ENCODE results near the gene CPXM1. TPM values are rescaled to one million over a fixed set of nuclear protein-coding genes. Genes with fewer than 3 reads are reported as not detected.

The CPXM1 gene
- total and polyA plus RNA-seq, 2 experiments from 2014 or later = 0.08 TPM; not detected in 1

DNA sequence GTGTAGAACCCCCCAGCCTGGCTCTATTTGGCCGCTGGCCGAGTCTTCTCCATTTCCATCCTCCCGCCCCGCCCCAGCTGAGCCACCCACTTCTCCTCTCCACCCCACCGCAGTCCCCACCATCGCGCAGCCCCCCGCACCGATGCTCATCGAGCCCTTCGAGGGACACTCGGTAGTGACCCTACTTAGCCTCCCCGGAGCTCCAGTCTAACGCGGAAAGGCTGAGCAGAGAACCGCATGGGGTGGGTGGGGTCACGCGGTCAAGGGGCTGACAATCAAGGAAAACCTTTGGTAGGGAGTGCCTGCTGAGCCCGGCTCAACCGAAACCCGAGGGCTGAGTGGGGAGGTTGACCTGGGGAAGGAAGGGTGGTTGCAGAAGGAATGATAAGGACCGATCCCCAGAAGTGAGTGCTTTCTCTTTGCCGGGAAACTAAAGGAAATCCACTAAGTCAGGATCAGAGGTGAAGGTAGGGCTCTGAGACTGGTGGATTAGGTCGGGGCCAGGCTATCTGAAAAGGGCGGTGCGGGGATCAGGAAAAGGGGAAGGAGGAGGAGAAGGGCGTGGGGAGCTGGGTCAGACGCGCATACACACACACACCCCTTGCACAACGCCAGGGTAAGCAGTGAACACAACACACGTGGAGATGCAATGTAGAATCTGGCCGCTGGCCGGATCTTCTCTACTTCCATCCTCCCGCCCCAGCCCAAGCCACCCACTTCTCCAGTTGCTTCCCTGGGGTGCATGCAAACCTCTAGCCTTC, 49.8 kb downstream of the CPXM1 start:
- peaks cover 57% of the 10 kb centered on the region for H3K27me3 ChIP-seq (replicated peaks; ENCODE audit: insufficient read depth)
- no peak; the same call in 1 of the 2 replicates for TF ChIP-seq EZH2phosphoT487 (IDR thresholded peaks at IDR 0.05; ENCODE audit: insufficient read depth, low read depth)
- peak; percentile 77 for TF ChIP-seq EZH2 (IDR thresholded peaks at IDR 0.05; ENCODE audit: insufficient read depth, poor library complexity, severe bottlenecking)
- peak; percentile 76 for DNase-seq
- no peak overlapping the region for H3K9ac ChIP-seq
- no peaks in the 10 kb centered on the region for H3K79me2 ChIP-seq (ENCODE audit: insufficient read depth)
- H2AFZ ChIP-seq = peak overlapping the region; percentile 48
- WGBS, 2 experiments (ENCODE audit: low coverage in 1 of 2, low lambda C conversion rate in 2 of 2, missing lambda C conversion rate in 2 of 2) = 3 to 6% methylated on average over 29 to 34 of the region's 34 CpGs
- no peak overlapping the region for H3K27ac ChIP-seq
- no peaks in the 10 kb centered on the region for H3F3A ChIP-seq (ENCODE audit: insufficient read depth)
- H3K9me2 ChIP-seq (ENCODE audit: insufficient read depth) = no peaks in the 10 kb centered on the region
- in situ Hi-C loops (cut with MboI) = loop anchor here (10.0 kb wide), 1 partner anchor 104 kb away; no protein-coding TSS in a partner anchor
- H3K4me1 ChIP-seq (ENCODE audit: insufficient read depth) = peaks cover 7% of the 10 kb centered on the region
- peak overlapping the region; percentile 69 for H3K4me2 ChIP-seq (ENCODE audit: unreplicated experiment)
- no peaks in the 10 kb centered on the region for H3K36me3 ChIP-seq (ENCODE audit: low read depth)
- H3K4me3 ChIP-seq = peak overlapping the region; percentile 51
- no peaks in the 10 kb centered on the region for H3K9me3 ChIP-seq (ENCODE audit: low read depth)
- H4K20me1 ChIP-seq (ENCODE audit: insufficient read depth) = no peaks in the 10 kb centered on the region

GRCh38 chr20:2749951-2750490, 50.4 kb downstream of the CPXM1 start:
- Histone ChIP-seq H3K27me3 (replicated peaks; ENCODE audit: insufficient read depth) (peaks cover 52% of the 10 kb centered on the region), H3K36me3 (ENCODE audit: low read depth) (no peaks in the 10 kb centered on the region), H3K9me3 (ENCODE audit: low read depth) (no peaks in the 10 kb centered on the region), H4K20me1 (ENCODE audit: insufficient read depth) (no peaks in the 10 kb centered on the region), H3K4me2 (ENCODE audit: unreplicated experiment) (no peak overlapping the region), H2AFZ (no peak overlapping the region), H3K27ac (no peak overlapping the region), H3K4me3 (no peak overlapping the region), H3K4me1 (ENCODE audit: insufficient read depth) (peaks cover 7% of the 10 kb centered on the region), H3K9ac (no peak overlapping the region), H3F3A (ENCODE audit: insufficient read depth) (no peaks in the 10 kb centered on the region), H3K9me2 (ENCODE audit: insufficient read depth) (no peaks in the 10 kb centered on the region), H3K79me2 (ENCODE audit: insufficient read depth) (no peaks in the 10 kb centered on the region)
- in situ Hi-C loops (cut with MboI) = loop anchor here (10.0 kb wide), 1 partner anchor 105 kb away; no protein-coding TSS in a partner anchor
- DNase-seq = no peak
- WGBS, 2 experiments (ENCODE audit: low coverage in 1 of 2, low lambda C conversion rate in 2 of 2, missing lambda C conversion rate in 2 of 2) = 23 to 35% methylated on average over 16 to 29 of the region's 30 CpGs
- TF ChIP-seq EZH2 (IDR thresholded peaks at IDR 0.05; ENCODE audit: insufficient read depth, poor library complexity, severe bottlenecking) (no peak), EZH2phosphoT487 (IDR thresholded peaks at IDR 0.05; ENCODE audit: insufficient read depth, low read depth) (no peak)

- H4K20me1 ChIP-seq (ENCODE audit: insufficient read depth) = no peaks in the 10 kb centered on the region
- H3K79me2 ChIP-seq (ENCODE audit: insufficient read depth) = no peaks in the 10 kb centered on the region
- H3K27ac ChIP-seq = no peak overlapping the region
- TF ChIP-seq EZH2 (IDR thresholded peaks at IDR 0.05; ENCODE audit: insufficient read depth, poor library complexity, severe bottlenecking) = no peak
- no peak for TF ChIP-seq EZH2phosphoT487 (IDR thresholded peaks at IDR 0.05; ENCODE audit: insufficient read depth, low read depth)
- H3K4me3 ChIP-seq = no peak overlapping the region
- no peak for DNase-seq
- H3K9me3 ChIP-seq (ENCODE audit: low read depth) = no peaks in the 10 kb centered on the region
- H3K9me2 ChIP-seq (ENCODE audit: insufficient read depth) = no peaks in the 10 kb centered on the region
- in situ Hi-C loops (cut with MboI) = no loop called here
- H3K4me2 ChIP-seq (ENCODE audit: unreplicated experiment) = no peak overlapping the region
- peaks cover 47% of the 10 kb centered on the region for H3K27me3 ChIP-seq (replicated peaks; ENCODE audit: insufficient read depth)
- H3K9ac ChIP-seq = no peak overlapping the region
- H3K4me1 ChIP-seq (ENCODE audit: insufficient read depth) = peaks cover 7% of the 10 kb centered on the region
- WGBS, 2 experiments (ENCODE audit: low coverage in 1 of 2, low lambda C conversion rate in 2 of 2, missing lambda C conversion rate in 2 of 2) = 45 to 47% methylated on average over 34 to 46 of the region's 49 CpGs
- H3F3A ChIP-seq (ENCODE audit: insufficient read depth) = no peaks in the 10 kb centered on the region
- no peaks in the 10 kb centered on the region for H3K36me3 ChIP-seq (ENCODE audit: low read depth)
- no peak overlapping the region for H2AFZ ChIP-seq
These were observed 51.0 kb downstream of the CPXM1 start for GRCh38 chr20:2749343-2749950.

GRCh38 chr20:2748551-2749342, 51.7 kb downstream of the CPXM1 start:
- H3K27me3 ChIP-seq (replicated peaks; ENCODE audit: insufficient read depth) = peaks cover 45% of the 10 kb centered on the region
- no peak overlapping the region for H3K9ac ChIP-seq
- no peaks in the 10 kb centered on the region for H3K79me2 ChIP-seq (ENCODE audit: insufficient read depth)
- H3K27ac ChIP-seq = no peak overlapping the region
- WGBS, 2 experiments (ENCODE audit: low coverage in 1 of 2, low lambda C conversion rate in 2 of 2, missing lambda C conversion rate in 2 of 2) = 61 to 69% methylated on average over 10 of the region's 10 CpGs
- no peaks in the 10 kb centered on the region for H3K9me2 ChIP-seq (ENCODE audit: insufficient read depth)
- H3K4me3 ChIP-seq = no peak overlapping the region
- H3F3A ChIP-seq (ENCODE audit: insufficient read depth) = no peaks in the 10 kb centered on the region
- DNase-seq = no peak
- no peak overlapping the region for H3K4me2 ChIP-seq (ENCODE audit: unreplicated experiment)
- no peak overlapping the region for H2AFZ ChIP-seq
- H4K20me1 ChIP-seq (ENCODE audit: insufficient read depth) = no peaks in the 10 kb centered on the region
- in situ Hi-C loops (cut with MboI) = no loop called here
- H3K9me3 ChIP-seq (ENCODE audit: low read depth) = no peaks in the 10 kb centered on the region
- TF ChIP-seq EZH2phosphoT487 (IDR thresholded peaks at IDR 0.05; ENCODE audit: insufficient read depth, low read depth) (no peak), EZH2 (IDR thresholded peaks at IDR 0.05; ENCODE audit: insufficient read depth, poor library complexity, severe bottlenecking) (no peak)
- H3K4me1 ChIP-seq (ENCODE audit: insufficient read depth) = peaks cover 7% of the 10 kb centered on the region
- no peaks in the 10 kb centered on the region for H3K36me3 ChIP-seq (ENCODE audit: low read depth)
